Pons (tissue), 1 donor: ENCODE measurements around the gene ABCC1.
"Not testable (repeated sequence)": the region's sequence is repeated elsewhere in the genome, so short reads cannot be mapped to it uniquely, and the experiment has no call there.

Experiments
- DNase-seq: peaks from one replicate; pipeline ENCODE4 v3.0.0-alpha.2; 2016; ENCODE audit warnings: low spot score

ABCC1 gene

GRCh38 chr16:15967655-15968315 lies 18.4 kb downstream of the ABCC1 start:
- no peak for DNase-seq

GRCh38 chr16:15970202-15970601 lies 20.8 kb downstream of the ABCC1 start:
- DNase-seq: no peak

GRCh38 chr16:15970743-15971439 lies 21.5 kb downstream of the ABCC1 start:
- DNase-seq: no peak

GRCh38 chr16:15971440-15971815 lies 22.0 kb downstream of the ABCC1 start:
- no peak for DNase-seq

- no peak for DNase-seq
These were observed 22.8 kb downstream of the ABCC1 start for GRCh38 chr16:15972046-15972868.

GRCh38 chr16:15973421-15973820 lies 24.0 kb downstream of the ABCC1 start:
- no peak for DNase-seq

- no peak for DNase-seq
These were observed 24.6 kb downstream of the ABCC1 start for GRCh38 chr16:15974057-15974456.

- no peak for DNase-seq
These were observed 25.8 kb downstream of the ABCC1 start for GRCh38 chr16:15975172-15975571.

GRCh38 chr16:15976225-15976812 lies 26.9 kb downstream of the ABCC1 start:
- no peak for DNase-seq

- no peak for DNase-seq
These were observed 27.7 kb downstream of the ABCC1 start for GRCh38 chr16:15976929-15977637.

- DNase-seq: no peak
These were observed 30.4 kb downstream of the ABCC1 start for GRCh38 chr16:15979801-15980200.

- no peak for DNase-seq
These were observed 30.9 kb downstream of the ABCC1 start for GRCh38 chr16:15980329-15980728.

GRCh38 chr16:15981382-15981781 lies 32.0 kb downstream of the ABCC1 start:
- no peak for DNase-seq

GRCh38 chr16:15982194-15982915 lies 32.9 kb downstream of the ABCC1 start:
- DNase-seq: not testable (repeated sequence)

- DNase-seq: peak; percentile 31
These were observed 34.5 kb downstream of the ABCC1 start for GRCh38 chr16:15983898-15984297.

- DNase-seq: no peak
These were observed 35.7 kb downstream of the ABCC1 start for GRCh38 chr16:15985144-15985543.

GRCh38 chr16:15986261-15986660 lies 36.8 kb downstream of the ABCC1 start:
- no peak for DNase-seq

- no peak for DNase-seq
These were observed 39.0 kb downstream of the ABCC1 start for GRCh38 chr16:15988268-15989013.

- no peak for DNase-seq
These were observed 41.5 kb downstream of the ABCC1 start for GRCh38 chr16:15990902-15991301.

- DNase-seq: no peak
These were observed 43.7 kb downstream of the ABCC1 start for GRCh38 chr16:15993128-15993527.

GRCh38 chr16:15993541-15993940 lies 44.1 kb downstream of the ABCC1 start:
- no peak for DNase-seq
